ENCODE measurements around the gene SLC22A31.

SLC22A31 gene

GRCh38 chr16:89164847-89165680 lies 35.3 kb downstream of the SLC22A31 start:
- no peak for DNase-seq

DNA sequence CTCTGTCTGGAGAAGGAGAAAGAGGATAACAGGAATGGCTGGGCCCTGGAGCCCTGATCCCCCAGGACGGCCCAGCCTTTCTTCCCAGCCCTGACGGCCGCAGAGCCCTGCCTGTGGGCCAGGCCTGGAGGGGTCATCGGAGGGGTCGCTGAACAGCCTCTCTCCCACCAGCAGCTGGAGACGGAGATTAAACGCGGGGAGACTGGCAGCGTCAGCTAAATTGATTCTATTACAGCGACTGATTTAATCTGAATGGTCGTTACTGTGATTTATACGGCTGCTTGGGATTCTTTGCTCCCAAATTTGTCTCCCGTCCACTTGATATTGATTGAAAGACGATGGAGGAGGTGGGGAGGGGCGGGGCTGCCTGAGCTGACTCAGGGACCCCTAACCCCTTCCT lies 35.9 kb downstream of the SLC22A31 start:
- DNase-seq, result no peak

GRCh38 chr16:89163297-89163696 lies 37.0 kb downstream of the SLC22A31 start:
- no peak for DNase-seq

DNA sequence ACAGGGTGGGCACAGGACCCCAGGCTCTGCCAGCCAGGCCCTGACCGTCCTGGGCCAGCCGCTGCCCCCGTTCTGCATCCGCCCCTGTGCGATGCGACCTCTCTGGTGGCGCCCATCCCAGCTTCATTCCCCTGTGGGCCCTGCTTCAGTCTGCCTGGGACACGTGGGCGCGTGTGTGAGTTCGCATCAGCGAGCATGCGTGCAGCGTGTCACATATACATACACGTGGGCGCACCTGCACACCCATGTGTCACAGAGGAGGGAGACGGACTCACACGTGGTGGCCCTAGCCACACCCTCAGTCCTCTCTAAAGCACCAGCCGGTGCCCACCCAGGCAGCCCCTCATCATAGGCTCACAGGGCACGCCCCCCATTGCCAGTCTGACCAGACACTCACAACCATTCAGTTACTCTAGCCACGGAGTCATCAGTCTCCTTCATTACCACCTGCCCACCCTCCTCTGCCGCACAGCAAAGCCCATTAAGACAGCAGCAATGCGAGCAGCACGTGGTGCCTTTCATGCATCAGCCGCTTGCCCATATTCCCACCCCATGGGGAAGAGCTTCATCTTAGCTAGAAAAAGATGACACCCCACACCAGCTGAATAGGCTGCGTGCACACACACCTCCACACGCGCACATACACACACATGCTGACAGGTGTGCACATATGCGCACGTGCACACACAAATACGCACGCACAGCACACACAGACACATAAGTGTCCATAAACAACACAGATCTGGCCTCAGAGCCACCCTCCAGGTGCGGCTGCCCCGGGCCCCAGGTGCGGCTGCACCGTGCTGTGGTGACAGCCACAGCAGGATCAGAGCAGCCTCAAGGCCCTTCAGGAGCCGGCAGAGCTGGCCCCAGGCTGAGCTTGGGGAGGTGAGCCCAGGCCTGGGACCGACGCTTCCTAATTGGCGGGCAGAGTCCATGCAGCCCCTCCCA lies 38.3 kb downstream of the SLC22A31 start:
- no peak for DNase-seq

DNA sequence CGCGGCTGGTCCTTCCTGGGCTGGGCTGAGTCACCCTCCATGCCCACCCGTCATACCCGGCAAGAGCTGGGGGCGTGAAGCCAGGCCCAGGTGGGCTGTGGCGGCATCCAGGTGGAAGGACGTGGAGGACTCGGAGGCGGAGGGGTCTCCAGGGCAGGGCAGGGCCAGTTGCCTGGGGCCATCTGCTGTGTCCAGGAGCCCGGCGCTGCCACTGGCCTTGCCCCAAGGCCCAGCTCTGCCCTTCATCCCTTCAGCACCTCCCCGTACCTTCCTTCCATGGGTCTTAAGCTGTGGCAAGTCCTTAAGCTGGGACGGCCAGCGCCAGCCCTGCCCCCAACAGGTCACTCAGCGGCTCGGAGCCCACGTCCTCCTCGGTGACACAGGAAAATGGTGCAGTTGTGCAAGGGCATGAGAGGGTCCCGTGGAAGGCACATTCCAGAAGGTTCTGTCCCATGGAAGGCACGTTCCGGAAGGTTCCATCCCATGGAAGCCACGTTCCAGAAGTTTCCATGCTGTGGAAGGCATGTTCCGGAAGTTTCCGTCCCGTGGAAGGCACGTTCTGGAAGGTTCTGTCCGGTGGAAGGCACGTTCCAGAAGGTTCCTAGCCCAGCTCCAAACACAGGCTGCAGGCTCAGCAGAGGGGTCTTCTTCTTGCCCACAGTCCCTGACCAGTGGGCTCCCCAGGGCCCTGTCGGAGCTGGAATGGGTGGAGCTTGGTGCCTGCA lies 39.2 kb downstream of the SLC22A31 start:
- DNase-seq, result no peak

GRCh38 chr16:89159850-89160354 lies 40.4 kb downstream of the SLC22A31 start:
- DNase-seq, result no peak

- DNase-seq, result no peak
These were observed 41.1 kb downstream of the SLC22A31 start for GRCh38 chr16:89159066-89159849.

DNA sequence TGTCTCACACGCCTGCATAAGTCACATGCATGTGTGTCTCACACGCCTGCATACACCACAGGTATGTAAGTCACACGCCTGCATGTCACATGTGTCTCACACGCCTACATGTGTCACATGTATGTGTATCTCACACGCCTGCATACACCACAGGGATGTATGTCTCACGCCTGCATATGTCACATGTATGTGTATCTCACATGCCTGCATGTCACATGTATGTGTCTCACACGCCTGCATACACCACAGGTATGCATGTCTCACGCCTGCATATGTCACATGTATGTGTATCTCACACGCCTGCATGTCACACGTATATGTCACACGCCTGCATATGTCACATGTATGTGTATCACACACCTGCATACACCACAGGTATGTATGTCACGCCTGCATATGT lies 42.6 kb downstream of the SLC22A31 start:
- no peak for DNase-seq

DNA sequence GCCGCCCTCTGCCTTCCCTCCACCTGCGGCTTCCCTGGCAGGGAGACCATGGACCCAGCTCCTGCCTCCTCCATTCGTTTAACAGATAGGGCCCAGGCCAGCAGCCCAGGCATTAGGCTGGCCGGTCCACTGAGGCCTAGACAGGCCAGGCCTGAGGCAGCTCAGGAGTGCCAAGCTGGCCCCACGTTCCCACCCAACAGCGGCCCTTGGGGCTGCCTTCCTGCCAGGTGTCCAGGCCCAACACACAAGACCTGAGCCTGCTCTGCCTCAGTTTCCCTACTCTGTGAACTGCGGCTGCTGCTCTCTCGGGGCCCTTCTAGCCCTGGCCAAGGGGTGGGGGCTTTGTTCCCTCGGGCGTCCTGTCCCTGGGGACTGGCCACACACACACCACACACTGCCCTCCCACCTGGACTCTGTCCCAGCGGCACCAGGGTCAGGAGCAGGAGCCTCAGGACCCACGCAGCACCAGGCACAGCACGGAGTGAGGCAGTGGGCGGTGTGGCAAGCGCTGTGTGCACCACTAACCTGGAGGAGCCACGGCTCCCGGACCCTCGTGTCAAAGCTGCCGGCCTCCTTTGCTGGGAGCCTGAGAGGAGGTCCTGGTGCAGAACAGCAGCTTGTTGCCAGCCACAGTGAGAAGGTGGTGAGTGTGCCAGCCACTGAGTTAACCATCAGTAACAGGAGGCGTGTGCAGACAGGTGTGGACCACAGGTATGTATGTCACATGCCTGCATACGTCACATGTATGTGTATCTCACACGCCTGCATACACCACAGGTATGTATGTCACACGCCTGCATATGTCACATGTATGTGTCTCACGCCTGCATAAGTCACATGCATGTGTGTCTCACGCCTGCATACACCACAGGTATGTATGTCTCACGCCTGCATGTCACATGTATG lies 43.3 kb downstream of the SLC22A31 start:
- DNase-seq, result no peak

- DNase-seq, result no peak
These were observed 44.2 kb downstream of the SLC22A31 start for GRCh38 chr16:89155851-89156739.

- peak; percentile 35 for DNase-seq
These were observed 45.1 kb downstream of the SLC22A31 start for GRCh38 chr16:89155184-89155679.

DNA sequence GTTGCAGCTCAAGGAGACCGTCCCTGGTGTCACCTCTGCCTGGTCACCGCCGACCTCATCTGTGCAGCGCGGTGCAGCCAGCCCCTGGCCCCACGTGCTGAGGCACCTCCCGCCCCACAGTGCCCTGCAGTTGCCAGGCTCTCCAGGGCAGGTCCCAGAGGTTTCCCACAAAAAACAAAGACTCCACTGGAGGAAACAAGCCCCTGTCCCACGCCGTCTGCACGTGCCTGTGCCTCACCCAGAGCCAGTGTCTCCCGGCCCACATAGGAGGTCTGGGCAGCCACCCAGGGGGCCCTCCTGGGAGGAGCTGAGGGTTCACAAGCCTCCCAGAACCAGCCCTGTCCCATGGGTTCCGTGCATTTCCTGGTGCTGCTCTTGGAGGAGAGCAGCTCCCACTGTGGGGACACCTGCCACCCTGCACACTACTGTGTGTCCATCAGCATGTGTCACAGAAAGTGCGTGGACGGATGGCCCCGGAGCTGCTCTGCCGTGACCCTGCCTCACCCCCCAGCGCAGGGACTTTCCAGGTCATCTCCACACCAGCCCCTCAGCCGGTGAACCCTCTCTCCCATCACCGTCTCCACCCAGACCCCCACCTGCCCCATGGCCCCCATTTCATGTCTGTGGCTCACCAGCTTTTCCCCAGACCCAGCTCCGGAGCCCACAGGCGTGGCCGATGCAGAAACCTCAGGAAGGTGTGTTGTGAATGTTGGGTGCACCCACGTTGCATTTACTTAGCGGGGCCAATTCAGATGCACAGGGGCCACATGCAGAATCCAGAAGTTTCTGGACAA lies 45.8 kb downstream of the SLC22A31 start:
- DNase-seq, result no peak

GRCh38 chr16:89153848-89154271 lies 46.5 kb downstream of the SLC22A31 start:
- no peak for DNase-seq

DNA sequence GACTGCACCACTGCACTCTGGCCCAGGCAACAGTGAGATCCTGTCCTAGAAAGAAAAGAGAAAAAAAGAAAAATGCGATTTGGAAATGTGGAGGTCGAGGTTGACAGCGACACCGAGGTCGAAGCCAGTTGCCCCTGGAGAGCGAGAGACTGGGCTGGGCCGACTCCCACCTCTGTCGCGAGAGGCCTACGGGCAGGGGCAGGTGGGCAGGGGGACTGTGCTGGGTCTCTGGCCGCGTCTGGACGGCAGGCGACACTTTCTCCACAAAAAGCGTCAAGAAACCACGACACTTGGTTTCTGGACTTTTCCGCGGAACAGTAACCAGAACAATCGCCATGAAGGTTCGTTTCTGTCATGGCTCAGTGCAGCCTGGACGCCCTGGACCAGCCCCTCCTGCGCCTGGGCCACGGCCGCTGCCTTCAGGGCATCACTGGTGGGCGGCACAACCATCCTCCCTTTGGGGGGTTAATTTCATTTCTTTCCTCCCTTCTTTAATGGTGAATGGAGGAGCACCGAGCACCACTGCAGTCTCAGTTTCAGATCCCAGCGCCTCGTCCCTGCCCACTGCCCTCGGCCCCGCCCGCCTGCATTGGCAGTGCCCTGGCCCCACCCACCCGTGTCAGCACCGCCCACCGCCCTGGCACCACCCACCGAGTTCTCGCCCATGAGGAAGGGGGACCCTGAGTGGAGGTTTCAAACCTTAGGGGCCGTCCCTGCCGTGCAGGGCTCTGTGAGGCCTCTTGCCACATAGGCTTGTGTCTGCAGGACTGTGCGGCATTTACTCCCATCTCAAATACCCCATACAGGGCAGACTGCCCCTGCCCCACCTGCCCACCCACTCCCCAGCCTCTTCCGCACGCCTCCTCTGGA lies 47.3 kb downstream of the SLC22A31 start:
- DNase-seq, result no peak

DNA sequence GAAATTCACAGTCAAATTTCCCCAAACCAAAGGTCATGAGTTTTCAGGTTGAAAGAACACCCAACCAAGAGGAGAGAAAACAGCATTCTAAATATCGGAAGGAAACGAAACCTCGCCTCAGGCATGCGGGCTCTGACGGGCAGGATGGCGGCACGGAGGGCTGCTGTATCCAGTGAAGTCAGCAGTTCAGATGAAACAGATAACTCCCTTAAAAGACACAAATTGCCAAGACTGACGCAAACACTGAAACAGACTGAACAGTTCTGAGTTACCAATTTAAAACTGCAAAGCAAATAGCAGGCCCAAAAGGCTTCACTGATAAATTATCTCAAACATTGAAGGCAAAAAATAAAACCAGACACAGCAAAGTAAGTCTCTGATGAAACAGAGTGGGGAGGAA lies 49.4 kb downstream of the SLC22A31 start:
- no peak for DNase-seq

GRCh38 chr16:89150090-89150835 lies 50.1 kb downstream of the SLC22A31 start:
- DNase-seq, result no peak

GRCh38 chr16:89149386-89149785 lies 51.0 kb downstream of the SLC22A31 start:
- no peak for DNase-seq

Measured in fibroblast of skin of back (primary cell).